ENCODE data around the gene ORAI2. TPM values are rescaled to one million over a fixed set of nuclear protein-coding genes. Genes with fewer than 3 reads are reported as not detected.

The ORAI2 gene
- total and polyA plus RNA-seq, 10 of the 15 experiments (the other 5 are each of a cell fraction or from before 2014, with no cell fraction given): 5.8 to 111 (median 46.9) TPM

DNA sequence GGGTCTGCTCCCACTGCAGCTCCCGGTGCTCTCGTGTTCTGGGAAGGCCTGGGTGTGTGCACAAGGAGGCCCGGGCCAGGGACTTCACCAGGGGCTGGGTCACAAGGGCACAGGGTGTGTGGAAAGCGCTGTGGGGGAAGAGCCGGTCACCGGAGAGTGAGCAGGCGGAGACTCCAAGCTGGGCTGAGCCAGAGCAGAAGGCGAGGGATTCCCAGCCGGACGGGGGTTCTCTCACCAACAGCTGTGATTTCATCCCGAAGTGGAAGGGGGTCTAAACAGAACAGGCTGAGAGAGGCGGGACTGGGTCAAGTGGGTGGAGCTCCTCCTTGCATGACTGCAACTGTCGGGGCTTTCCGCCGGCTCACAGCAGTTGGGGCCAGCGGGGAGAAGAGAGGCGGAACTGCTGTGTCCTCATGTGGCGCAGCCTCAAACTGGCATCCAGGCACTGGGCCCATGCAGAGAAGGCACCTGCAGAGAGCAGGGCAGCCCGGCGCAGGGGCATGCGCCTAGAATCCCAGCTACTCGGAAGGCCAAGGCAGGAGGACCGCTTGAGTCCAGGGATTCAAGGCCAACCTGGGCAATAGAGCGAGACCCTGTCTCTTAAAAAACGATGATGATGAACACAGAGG, 7.6 kb upstream of the ORAI2 start (continued):
- TF ChIP-seq SRF (IDR thresholded peaks at IDR 0.05; ENCODE audit: low read depth in 2 of 2, low read length in 2 of 2) (0 out of 4 replicates have a peak, but pooled peaks of 1 of the 2 experiments have one; percentile 18), IKZF2 (IDR thresholded peaks at IDR 0.05) (peak; percentile 76 to 83), SIX5 (IDR thresholded peaks at IDR 0.05; ENCODE audit: low read depth, low read length, severe bottlenecking) (no peak), WRNIP1 (IDR thresholded peaks at IDR 0.05; ENCODE audit: borderline replicate concordance, low read depth, low read length) (no peak), FOS (IDR thresholded peaks at IDR 0.05; ENCODE audit: borderline replicate concordance, extremely low read depth, insufficient read length) (no peak), SKIL (IDR thresholded peaks at IDR 0.05; ENCODE audit: low read depth, poor library complexity, severe bottlenecking) (peak; percentile 22), HDGF (IDR thresholded peaks at IDR 0.05) (peak; percentile 93), EZH2 (IDR thresholded peaks at IDR 0.05; ENCODE audit: borderline replicate concordance, control insufficient read depth, low read depth, low read length) (no peak), NR2F1 (conservative IDR thresholded peaks at IDR 0.05) (peak; percentile 89), GABPA (IDR thresholded peaks at IDR 0.05; ENCODE audit: low read depth) (no peak), POU2F2 (IDR thresholded peaks at IDR 0.05; ENCODE audit: borderline replicate concordance, low read depth, low read length) (peak; percentile 82; the same call in 2 of the 3 replicates), BRCA1 (IDR thresholded peaks at IDR 0.05; ENCODE audit: low read depth, low read length) (no peak), RFX5 (IDR thresholded peaks at IDR 0.05; ENCODE audit: low read depth, low read length) (no peak), EP300 (IDR thresholded peaks at IDR 0.05; ENCODE audit: borderline replicate concordance in 1 of 2, control insufficient read depth in 1 of 2, low read depth in 2 of 2, low read length in 2 of 2) (peak; percentile 78 to 86; a peak in 3 of 4 replicates), POLR2AphosphoS2 (IDR thresholded peaks at IDR 0.05; ENCODE audit: low read depth, low read length) (peak; percentile 92), E2F4 (IDR thresholded peaks at IDR 0.05; ENCODE audit: low read depth, low read length) (no peak; the same call in 1 of the 2 replicates), HDAC6 (IDR thresholded peaks at IDR 0.05; ENCODE audit: unreplicated experiment) (peak; percentile 14), MTA2 (IDR thresholded peaks at IDR 0.05; ENCODE audit: low read depth) (peak; percentile 34), BCL11A (IDR thresholded peaks at IDR 0.05; ENCODE audit: low read depth, low read length) (peak; percentile 54; the same call in 1 of the 2 replicates)
- TF ChIP-seq, protein P1, sequence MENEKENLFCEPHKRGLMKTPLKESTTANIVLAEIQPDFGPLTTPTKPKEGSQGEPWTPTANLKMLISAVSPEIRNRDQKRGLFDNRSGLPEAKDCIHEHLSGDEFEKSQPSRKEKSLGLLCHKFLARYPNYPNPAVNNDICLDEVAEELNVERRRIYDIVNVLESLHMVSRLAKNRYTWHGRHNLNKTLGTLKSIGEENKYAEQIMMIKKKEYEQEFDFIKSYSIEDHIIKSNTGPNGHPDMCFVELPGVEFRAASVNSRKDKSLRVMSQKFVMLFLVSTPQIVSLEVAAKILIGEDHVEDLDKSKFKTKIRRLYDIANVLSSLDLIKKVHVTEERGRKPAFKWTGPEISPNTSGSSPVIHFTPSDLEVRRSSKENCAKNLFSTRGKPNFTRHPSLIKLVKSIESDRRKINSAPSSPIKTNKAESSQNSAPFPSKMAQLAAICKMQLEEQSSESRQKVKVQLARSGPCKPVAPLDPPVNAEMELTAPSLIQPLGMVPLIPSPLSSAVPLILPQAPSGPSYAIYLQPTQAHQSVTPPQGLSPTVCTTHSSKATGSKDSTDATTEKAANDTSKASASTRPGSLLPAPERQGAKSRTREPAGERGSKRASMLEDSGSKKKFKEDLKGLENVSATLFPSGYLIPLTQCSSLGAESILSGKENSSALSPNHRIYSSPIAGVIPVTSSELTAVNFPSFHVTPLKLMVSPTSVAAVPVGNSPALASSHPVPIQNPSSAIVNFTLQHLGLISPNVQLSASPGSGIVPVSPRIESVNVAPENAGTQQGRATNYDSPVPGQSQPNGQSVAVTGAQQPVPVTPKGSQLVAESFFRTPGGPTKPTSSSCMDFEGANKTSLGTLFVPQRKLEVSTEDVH (IDR thresholded peaks at IDR 0.05; ENCODE audit: low read depth, partially characterized antibody): no peak

Data from GM12878 (cell line).